SK-N-DZ (cell line): Measurements from ENCODE around the gene XKR8.
"Not testable (repeated sequence)": the region's sequence is repeated elsewhere in the genome, so short reads cannot be mapped to it uniquely, and the experiment has no call there.

Source experiments
- DNase-seq: peaks from one replicate; pipeline ENCODE4 v3.0.0-alpha.2; 2015; ENCODE audit warnings: low spot score

XKR8 gene

DNA sequence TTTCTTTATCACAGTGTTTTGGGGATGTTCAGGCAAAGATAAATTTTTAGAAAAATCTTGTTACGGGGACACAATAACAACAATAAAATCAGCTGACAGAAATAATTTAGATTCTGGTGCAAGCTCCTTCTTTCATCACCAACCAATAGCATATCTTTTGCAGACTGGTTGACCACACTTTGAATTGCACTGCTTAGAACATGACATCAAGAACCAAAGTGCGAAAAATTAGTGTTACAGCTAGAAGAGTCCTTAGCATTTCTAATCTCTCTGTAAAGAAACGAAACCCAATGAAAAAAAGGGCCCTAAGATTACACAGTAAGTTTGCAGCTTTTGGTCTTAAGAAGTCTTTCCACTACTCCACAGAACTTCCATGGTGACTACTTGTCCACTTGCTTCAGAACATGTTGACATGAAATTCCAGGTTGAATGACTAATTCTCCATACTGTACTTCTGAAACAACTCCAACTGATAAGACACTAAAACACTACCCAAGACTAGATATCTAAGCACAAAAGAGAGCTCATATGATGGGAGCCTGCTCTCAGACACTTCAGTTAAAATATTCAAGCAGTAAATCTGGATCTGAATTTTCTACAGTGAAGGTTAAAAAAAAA, 31.3 kb downstream of the XKR8 start:
- DNase-seq = no peak

DNA sequence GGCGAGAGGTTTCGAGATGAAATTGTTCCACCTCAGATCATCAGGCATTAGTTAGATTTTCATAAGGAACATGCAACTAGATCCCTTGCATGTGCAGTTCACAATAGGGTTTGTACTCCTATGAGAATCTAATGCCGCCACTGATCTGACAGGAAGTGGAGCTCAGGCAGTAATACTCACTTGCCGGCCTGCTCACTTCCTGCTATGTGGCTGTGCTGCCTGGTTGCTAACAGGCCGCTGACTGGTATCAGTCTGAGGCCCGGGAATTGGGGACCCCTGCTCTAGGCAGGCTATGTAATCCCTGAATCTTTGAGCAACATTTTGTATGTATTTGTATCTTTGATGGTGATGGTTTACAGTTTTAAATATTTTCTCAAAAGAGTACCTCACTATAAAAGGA, 32.5 kb downstream of the XKR8 start:
- no peak for DNase-seq

DNA sequence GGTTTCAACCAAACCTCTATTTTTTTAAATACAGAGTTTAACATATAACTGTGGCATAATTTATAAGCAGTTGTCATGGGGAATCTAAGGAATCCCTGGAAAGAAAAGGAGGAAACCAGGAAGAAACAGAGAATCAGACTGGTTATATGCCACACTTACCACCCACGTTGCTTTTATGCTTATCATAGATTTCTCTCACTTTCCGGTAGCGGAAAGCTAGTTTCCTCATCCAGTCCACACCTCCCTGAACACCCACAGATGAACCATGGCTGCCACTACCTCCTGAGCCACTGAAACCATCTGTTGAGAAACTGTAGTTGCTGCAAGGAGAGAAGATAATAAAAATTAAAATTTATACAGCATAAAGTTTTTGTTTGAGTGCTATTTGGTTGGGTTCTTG, 33.5 kb downstream of the XKR8 start:
- DNase-seq = no peak

- DNase-seq = no peak
These were observed 34.3 kb downstream of the XKR8 start for GRCh38 chr1:27994060-27994459.

DNA sequence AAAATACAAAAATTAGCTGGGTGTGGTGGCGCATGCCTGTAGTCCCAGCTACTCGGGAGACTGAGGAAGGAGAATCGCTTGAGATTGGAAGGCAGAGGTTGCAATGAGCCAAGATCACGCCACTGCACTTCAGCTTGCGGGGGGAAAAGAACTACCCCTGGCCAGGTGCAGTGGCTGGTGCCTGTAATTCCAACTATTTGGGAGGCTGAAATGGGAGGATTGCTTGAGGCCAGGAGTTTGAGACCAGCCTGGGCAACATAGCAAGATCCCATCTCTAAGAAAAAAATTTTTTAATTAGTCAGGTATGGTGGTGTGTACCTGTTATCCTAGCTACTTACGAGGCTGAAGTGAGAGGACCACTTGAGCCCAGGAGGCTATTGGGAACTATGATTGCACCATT, 34.8 kb downstream of the XKR8 start:
- not testable (repeated sequence) for DNase-seq

DNA sequence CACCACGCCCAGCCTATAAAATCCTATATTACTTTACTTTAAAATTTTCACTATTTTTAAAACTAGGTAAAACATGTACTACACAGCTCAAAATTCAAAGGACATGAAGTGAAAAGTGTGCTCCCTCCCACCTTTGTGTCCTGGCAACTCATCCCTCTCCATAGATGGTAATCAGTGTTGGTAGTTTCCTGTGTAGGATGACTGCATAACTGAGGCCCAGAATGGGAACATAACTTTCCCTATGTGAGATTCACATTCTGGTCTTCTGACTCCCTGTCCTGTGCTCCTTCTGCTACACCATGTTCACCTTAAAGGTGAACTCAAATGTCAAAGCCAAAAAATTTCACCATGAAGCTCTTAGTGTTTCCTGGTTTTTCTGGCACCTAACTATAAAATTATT, 39.3 kb downstream of the XKR8 start:
- DNase-seq = no peak

DNA sequence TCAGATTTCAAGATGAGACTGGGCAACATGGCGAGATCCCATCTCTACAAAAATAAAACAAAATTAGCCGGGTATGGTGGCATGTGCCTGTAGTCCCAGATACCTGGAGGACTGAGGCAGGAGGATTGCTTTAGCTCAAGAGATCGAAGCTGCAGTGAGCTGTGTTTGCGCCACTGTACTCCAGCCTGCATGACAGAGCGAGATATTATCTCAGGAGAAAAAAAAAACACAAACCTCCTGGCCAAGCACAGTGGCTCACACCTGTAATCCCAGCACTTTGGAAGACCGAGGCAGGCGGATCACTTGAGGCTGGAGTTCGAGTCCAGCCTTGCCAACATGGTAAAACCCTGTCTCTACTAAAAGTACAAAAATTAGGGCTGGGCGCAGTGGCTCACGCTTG, 42.8 kb downstream of the XKR8 start:
- DNase-seq = no peak

DNA sequence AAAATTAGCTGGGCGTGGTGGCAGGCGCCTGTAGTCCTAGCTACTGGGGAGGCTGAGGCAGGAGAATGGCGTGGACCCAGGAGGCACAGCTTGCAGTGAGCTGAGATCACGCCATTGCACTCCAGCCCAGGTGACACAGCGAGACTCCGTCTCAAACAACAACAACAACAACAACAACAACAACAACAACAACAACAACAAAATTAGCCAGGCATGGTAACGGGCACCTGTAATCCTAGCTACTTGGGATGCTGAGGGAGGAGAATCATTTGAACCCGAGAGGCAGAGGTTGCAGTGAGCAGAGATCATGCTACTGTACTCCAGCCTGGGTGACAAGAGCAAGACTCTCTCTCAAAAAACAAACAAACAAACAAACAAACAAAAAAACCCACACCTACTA, 43.3 kb downstream of the XKR8 start:
- not testable (repeated sequence) for DNase-seq

DNA sequence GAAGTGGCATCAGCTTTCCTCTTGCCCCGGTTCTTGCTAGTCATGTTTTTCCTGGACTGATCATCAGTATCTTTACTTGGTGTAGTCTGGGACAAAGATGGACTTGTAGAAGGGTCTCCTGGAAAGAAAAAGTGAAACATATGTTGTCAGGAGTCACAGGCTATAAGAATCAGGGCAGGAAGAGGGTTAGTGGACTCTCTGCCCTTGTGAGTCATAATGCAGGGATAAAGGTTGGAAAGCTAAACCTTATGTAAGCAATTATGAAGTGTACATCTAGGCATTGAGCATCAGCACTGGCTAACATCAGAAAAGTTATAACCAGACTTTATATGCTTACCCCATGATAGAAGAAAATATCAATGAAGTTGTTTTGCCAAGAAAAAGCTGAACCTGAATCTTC, 51.2 kb downstream of the XKR8 start:
- no peak for DNase-seq
